B cell (primary cell): Measurements from ENCODE around the gene HYAL1. TPM values are rescaled to one million over a fixed set of nuclear protein-coding genes. Genes with fewer than 3 reads are reported as not detected.

Source experiments
- ATAC-seq: fragments of 200-7000 bp; cut with Tn5 transposase; one replicate; pipeline ENCODE4 v1.10.0; 2021; ENCODE audit warnings: low read depth, mild to moderate bottlenecking, moderate number of reproducible peaks, moderate library complexity
- CTCF ChIA-PET: fragments of 350-600 bp; sonication (Branson Sonifier 250); formaldehyde crosslinking; loops from one replicate; lab custom pipeline; 2021; ENCODE audit warnings: antibody characterized with exemption, inconsistent platforms; lab: Charles Lee
- POLR2A ChIA-PET: fragments of 350-600 bp; sonication (Branson Sonifier 250); formaldehyde crosslinking; loops from one replicate; lab custom pipeline; 2021; ENCODE audit warnings: antibody characterized with exemption; lab: Charles Lee
- DNase-seq: peaks from one replicate; pipeline ENCODE4 v3.0.0; 2013
- H2AFZ ChIP-seq: 2 replicates; pipeline ENCODE4 v1.6.1; 2012; ENCODE audit warnings: mild to moderate bottlenecking, low read depth, low read length; ENCODE audit not compliant: insufficient read depth, poor library complexity, severe bottlenecking
- H3K27ac ChIP-seq, 2 donors: 1 replicate in 1 of 2; 2 replicates in 1 of 2; pipeline ENCODE4 v1.5.1; 2012 to 2013; ENCODE audit warnings: low read length in 2 of 2, mild to moderate bottlenecking in 2 of 2, moderate library complexity in 1 of 2
- H3K27me3 ChIP-seq, 4 experiments: fragments of 200-600 bp in 1 of 4; sonication (generic) in 1 of 4; replicated peaks in 1 of 4; 1 replicate in 2 of 4; 2 replicates in 2 of 4; pipeline versions ENCODE4 v1.6.1 to v1.7.0; 2013 to 2016; ENCODE audit warnings: low read length in 3 of 4, mild to moderate bottlenecking in 2 of 4, mixed read lengths in 1 of 4, moderate library complexity in 1 of 4; ENCODE audit not compliant: insufficient read depth in 4 of 4, control insufficient read depth in 3 of 4; ENCODE audit errors: control extremely low read depth in 1 of 4
- H3K36me3 ChIP-seq, 2 experiments: replicated peaks in 1 of 2; 1 replicate in 1 of 2; 2 replicates in 1 of 2; pipeline versions ENCODE4 v1.6.1 to v1.7.1; 2013; ENCODE audit warnings: low read length in 1 of 2; ENCODE audit not compliant: insufficient read depth in 2 of 2, control insufficient read depth in 1 of 2; ENCODE audit errors: control extremely low read depth in 1 of 2, extremely low read depth in 1 of 2
- H3K4me1 ChIP-seq, 2 donors: fragments of 200-600 bp in 1 of 2; sonication (generic) in 1 of 2; 1 replicate in 1 of 2; 2 replicates in 1 of 2; pipeline versions ENCODE4 v1.5.1 to v1.6.1; 2013 to 2017; ENCODE audit warnings: low read length in 2 of 2; ENCODE audit not compliant: control insufficient read depth in 2 of 2, insufficient read depth in 2 of 2
- H3K4me2 ChIP-seq: replicated peaks from 2 replicates; pipeline ENCODE3; 2012; ENCODE audit warnings: mild to moderate bottlenecking, low read depth, low read length; ENCODE audit not compliant: poor library complexity, severe bottlenecking
- H3K4me3 ChIP-seq, 5 experiments: fragments of 200-600 bp in 1 of 5; sonication (generic) in 1 of 5; 1 replicate in 3 of 5; 2 replicates in 2 of 5; pipeline versions ENCODE4 v1.5.1 to v1.7.0; 2011 to 2016; ENCODE audit warnings: low read length in 4 of 5, mild to moderate bottlenecking in 4 of 5, low read depth in 2 of 5, control low read depth in 1 of 5, moderate library complexity in 1 of 5; ENCODE audit not compliant: insufficient read depth in 1 of 5; ENCODE audit errors: control extremely low read depth in 1 of 5, extremely low read depth in 1 of 5
- H3K79me2 ChIP-seq: fragments of 200-600 bp; sonication (generic); one replicate; pipeline ENCODE4 v1.6.0; 2016; ENCODE audit warnings: low read length; ENCODE audit not compliant: control insufficient read depth, insufficient read depth
- H3K9ac ChIP-seq: fragments of 200-600 bp; sonication (generic); 2 replicates; pipeline ENCODE4 v1.6.1; 2017; ENCODE audit warnings: mild to moderate bottlenecking, low read length, moderate library complexity
- H3K9me3 ChIP-seq, 3 donors: one replicate each; pipeline versions ENCODE4 v1.6.1 to v1.7.1; 2013; ENCODE audit warnings: low read length in 2 of 3; ENCODE audit not compliant: control insufficient read depth in 2 of 3, insufficient read depth in 1 of 3; ENCODE audit errors: control extremely low read depth in 1 of 3
- H4K20me1 ChIP-seq: 2 replicates; pipeline ENCODE4 v1.6.0; 2012; ENCODE audit warnings: mild to moderate bottlenecking, low read length; ENCODE audit not compliant: insufficient read depth, control insufficient read depth, poor library complexity, severe bottlenecking
- H3K27ac Mint-ChIP-seq: one replicate; pipeline ENCODE4 v1.8.0; 2021; ENCODE audit warnings: mixed read lengths
- H3K27me3 Mint-ChIP-seq: one replicate; pipeline ENCODE4 v1.8.0; 2021; ENCODE audit warnings: mixed read lengths
- H3K4me1 Mint-ChIP-seq: one replicate; pipeline ENCODE4 v1.8.0; 2021; ENCODE audit warnings: mixed read lengths
- H3K4me3 Mint-ChIP-seq: one replicate; pipeline ENCODE4 v1.8.0; 2021; ENCODE audit warnings: mixed read lengths
- H3K9me3 Mint-ChIP-seq: one replicate; pipeline ENCODE4 v1.8.0; 2022; ENCODE audit warnings: mixed read lengths; ENCODE audit not compliant: insufficient read depth
- CTCF ChIP-seq: fragments of 200-600 bp; IDR thresholded peaks from one replicate; pipeline ENCODE4 v1.8.0; 2022; ENCODE audit warnings: antibody characterized with exemption, mild to moderate bottlenecking
- EZH2 ChIP-seq: IDR thresholded peaks from 2 replicates; pipeline ENCODE4 v1.6.1; 2012; ENCODE audit warnings: borderline replicate concordance, low read depth, mild to moderate bottlenecking, moderate library complexity, low read length; ENCODE audit not compliant: insufficient read depth, poor library complexity, severe bottlenecking
- WGBS: methylation state at CpG from one replicate; pipeline ENCODE4 v1.1.5; 2013; ENCODE audit warnings: missing lambda C conversion rate; ENCODE audit not compliant: insufficient coverage; 5-methylcytosine and 5-hydroxymethylcytosine counted together
- intact Hi-C: fragments of 100-400 bp; cut with micrococcal nuclease; formaldehyde crosslinking; loops from one replicate; pipeline ENCODE4 v1.10.0; 2022
- polyA plus RNA-seq: library from polyadenylated mRNA; depleted of rRNA; stranded (reverse); fragments of >200 nt; gene quantifications from 2 replicates; pipeline ENCODE4 v1.2.3, GENCODE V29; 2012
- total RNA-seq, 2 donors: library from RNA; stranded (reverse); fragments of 120-200 nt in 1 of 2; gene quantifications; 1 replicate in 1 of 2; 2 replicates in 1 of 2; pipeline versions ENCODE4 v1.2.3 to v1.2.4, GENCODE V29; 2013 to 2022

Gene HYAL1
- total and polyA plus RNA-seq, 2 donors (not counting 1 experiment from before 2014, with no cell fraction given), result 0.12 to 0.30 TPM

DNA sequence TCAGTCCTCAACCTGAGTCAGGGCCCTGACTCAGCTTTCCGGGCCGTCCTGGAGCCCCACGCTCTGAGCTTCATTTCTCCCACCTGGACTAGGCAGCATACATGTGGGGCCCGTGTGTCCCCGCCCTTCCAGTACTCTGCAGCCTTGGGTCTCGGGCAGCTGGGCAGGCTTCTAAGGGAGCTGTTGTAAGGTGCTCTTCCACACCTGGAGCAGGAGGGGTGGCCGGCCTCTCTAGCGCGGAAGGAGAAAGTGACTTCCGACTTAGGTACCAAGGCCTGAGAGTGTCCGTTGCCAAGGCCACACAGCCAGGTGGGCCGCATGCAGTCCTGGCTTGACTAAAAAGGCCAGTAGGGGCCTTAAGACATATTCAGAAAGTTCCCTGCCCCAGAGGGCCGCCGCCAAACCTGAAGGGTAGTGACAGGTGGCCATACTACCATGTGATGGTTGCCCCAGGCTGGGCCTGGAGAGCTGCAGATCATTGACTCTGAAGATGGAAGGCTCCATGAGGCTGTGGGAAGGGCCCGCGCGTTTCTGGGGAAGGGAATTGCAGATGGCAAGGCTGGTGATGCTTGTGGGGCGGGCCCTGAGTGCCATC lies 43.8 kb downstream of the HYAL1 start:
- WGBS, result 65% methylated on average over 18 of the region's 18 CpGs
- Histone ChIP-seq H3K9ac (peak overlapping the region; percentile 77), H3K36me3 (peaks cover 0 to 36% of the 10 kb centered on the region in 2 experiments), H3K9me3 (no peaks in the 10 kb centered on the region), H2AFZ (peak overlapping the region; percentile 82), H3K4me2 (peak overlapping the region; percentile 98), H3K4me1 (peaks cover 12 to 23% of the 10 kb centered on the region in 2 donors), H3K4me3 (no peak overlapping the region), H3K79me2 (peaks cover 11% of the 10 kb centered on the region), H4K20me1 (peaks cover 52% of the 10 kb centered on the region), H3K27ac (peak overlapping the region; percentile 7 to 79), H3K27me3 (no peaks in the 10 kb centered on the region)
- Mint-ChIP-seq H3K4me3 (peak overlapping the region; percentile 77), H3K4me1 (peaks cover 17% of the 10 kb centered on the region), H3K9me3 (no peaks in the 10 kb centered on the region), H3K27me3 (no peaks in the 10 kb centered on the region), H3K27ac (peak overlapping the region; percentile 80)
- no peak for ATAC-seq
- intact Hi-C loops, result loop anchor here (1.0 kb wide), 3 partner anchors 13 to 32 kb away; no protein-coding TSS in a partner anchor
- CTCF ChIA-PET, result interaction anchor here (0.8 to 27.3 kb wide), 11 partner anchors 8 to 77 kb away, joined by 3 to 596 read pairs (median 4); partner anchors contain the start of gene GNAI2
- TF ChIP-seq CTCF (no peak), EZH2 (no peak)
- POLR2A ChIA-PET, result interaction anchor here (0.6 to 2.0 kb wide), 4 partner anchors 31 to 244 kb away, joined by 3 to 21 read pairs (median 3); partner anchors contain the start of gene CACNA2D2
- DNase-seq, result peak; percentile 34

GRCh38 chr3:50258979-50259378 lies 44.4 kb downstream of the HYAL1 start:
- H3K79me2 ChIP-seq, result peaks cover 16% of the 10 kb centered on the region
- H2AFZ ChIP-seq, result no peak overlapping the region
- H4K20me1 ChIP-seq, result peaks cover 58% of the 10 kb centered on the region
- H3K9ac ChIP-seq, result no peak overlapping the region
- Mint-ChIP-seq H3K9me3 (no peaks in the 10 kb centered on the region), H3K27ac (no peak overlapping the region), H3K27me3 (no peaks in the 10 kb centered on the region), H3K4me3 (no peak overlapping the region), H3K4me1 (peaks cover 17% of the 10 kb centered on the region)
- H3K27me3 ChIP-seq, result no peaks in the 10 kb centered on the region
- ATAC-seq (no peak), DNase-seq (no peak)
- intact Hi-C loops, result no loop called here
- no peaks in the 10 kb centered on the region for H3K9me3 ChIP-seq
- H3K4me2 ChIP-seq, result no peak overlapping the region
- H3K4me1 ChIP-seq, result peaks cover 12 to 23% of the 10 kb centered on the region in 2 donors
- ChIA-PET CTCF (interaction anchor here (0.6 to 27.3 kb wide), 8 partner anchors 8 to 260 kb away, joined by 3 to 596 read pairs (median 4); partner anchors contain the start of genes GNAI2 and HYAL2), POLR2A (interaction anchor here (1.1 to 2.0 kb wide), 2 partner anchors 12 to 31 kb away, joined by 4 to 21 read pairs; no protein-coding TSS in a partner anchor)
- H3K4me3 ChIP-seq, result no peak overlapping the region
- 96% methylated on average over 10 of the region's 16 CpGs for WGBS
- TF ChIP-seq EZH2, result no peak
- TF ChIP-seq CTCF, result no peak
- H3K27ac ChIP-seq, result no peak overlapping the region
- H3K36me3 ChIP-seq, result peaks cover 0 to 41% of the 10 kb centered on the region in 2 experiments
